H54 (cell line): Measurements from ENCODE around the gene MT4.

Experiments
- DNase-seq: peaks from one replicate; pipeline ENCODE4 v3.0.0; 2011; ENCODE audit warnings: low spot score, mixed read lengths; ENCODE audit not compliant: insufficient read length
- FAIRE-seq: peaks from 3 replicates; lab custom pipeline; 2011; peaks lifted over from hg19 to GRCh38; lab: Jason Lieb, UNC
- POLR2A ChIP-seq: IDR thresholded peaks from 2 replicates; pipeline ENCODE4 v1.6.1; 2011; ENCODE audit warnings: low read depth, mild to moderate bottlenecking, low read length

MT4 gene

DNA sequence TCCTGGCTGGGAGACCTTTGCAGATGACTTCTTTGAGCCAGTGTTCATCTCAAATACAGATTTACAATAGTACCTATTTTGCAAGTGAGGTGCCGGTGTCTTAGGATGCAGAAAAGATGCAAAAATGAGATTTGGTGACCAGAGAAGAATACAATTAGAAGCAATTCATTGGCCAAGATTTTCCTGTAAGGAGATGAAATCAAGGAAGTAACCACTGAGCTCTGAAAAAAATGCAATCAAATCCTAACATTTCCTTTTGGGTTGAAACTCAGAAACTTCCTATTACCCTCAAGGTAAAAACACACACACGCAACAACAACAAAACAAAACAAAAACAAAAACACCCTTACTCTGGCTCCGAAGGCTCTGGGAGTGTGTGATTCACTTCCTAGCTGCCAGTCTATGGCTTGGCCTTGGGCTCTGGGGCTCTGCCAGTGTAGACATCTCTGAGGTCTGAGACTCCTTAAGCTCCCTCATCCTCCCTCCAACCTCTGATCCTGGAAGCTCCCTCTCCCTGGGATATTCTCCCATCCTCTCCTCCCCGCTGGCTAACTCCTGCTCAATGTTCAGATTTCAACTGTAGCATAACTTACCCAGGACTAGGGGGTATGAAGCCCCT, 16.8 kb upstream of the MT4 start:
- DNase-seq, result no peak
- TF ChIP-seq POLR2A, result no peak
- FAIRE-seq, result no peak

DNA sequence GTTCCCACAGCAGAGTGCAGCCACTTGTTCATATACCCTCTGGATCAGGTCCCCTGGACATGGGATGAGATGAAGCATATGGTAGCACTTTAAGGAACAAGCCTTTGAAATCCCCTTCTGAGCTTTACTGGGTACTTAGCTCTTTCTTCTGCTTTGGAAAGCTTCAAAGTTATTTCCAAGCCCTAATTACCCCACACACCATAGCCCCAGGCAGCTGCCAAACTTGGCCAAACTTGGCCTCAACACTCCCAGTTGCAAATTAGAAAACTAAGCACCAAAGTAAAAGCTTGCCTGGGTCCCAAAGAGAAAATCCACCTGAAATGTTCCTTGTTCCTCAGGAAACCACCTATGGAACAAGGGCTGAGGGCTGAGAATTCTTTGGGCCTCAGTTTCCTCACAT, 15.7 kb upstream of the MT4 start:
- TF ChIP-seq POLR2A, result no peak
- FAIRE-seq, result no peak
- DNase-seq, result no peak

DNA sequence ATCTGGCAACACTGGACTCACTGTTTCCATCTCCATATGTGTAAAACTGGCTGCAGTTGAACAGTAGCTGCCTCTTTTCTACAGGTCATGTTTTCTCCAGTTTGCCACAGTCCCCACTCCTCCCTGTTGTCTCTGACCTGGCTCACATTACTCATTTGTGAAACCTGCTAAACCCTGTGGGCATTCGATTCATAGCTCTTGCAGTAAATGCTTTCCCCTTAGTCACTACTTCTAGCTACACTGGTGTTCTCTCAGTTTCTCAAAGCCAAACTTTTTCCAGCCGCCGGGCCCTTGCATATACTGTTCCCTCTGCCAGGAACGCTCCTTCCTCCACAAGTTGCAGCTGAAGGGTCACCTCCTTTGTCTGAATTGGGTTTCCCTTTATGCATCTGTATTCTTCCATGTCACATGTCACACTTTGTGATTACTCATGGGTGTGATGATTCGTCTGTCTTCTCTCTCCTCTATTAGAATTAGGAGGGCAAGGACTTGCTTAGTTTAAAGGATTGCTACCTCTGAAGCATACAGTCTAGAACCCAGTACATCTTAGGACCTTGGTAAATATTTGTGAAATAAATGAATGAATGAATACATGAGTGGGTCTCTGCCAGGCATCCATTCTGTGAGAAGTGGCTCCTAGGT, 15.0 kb upstream of the MT4 start:
- FAIRE-seq, result no peak
- no peak for TF ChIP-seq POLR2A
- no peak for DNase-seq

DNA sequence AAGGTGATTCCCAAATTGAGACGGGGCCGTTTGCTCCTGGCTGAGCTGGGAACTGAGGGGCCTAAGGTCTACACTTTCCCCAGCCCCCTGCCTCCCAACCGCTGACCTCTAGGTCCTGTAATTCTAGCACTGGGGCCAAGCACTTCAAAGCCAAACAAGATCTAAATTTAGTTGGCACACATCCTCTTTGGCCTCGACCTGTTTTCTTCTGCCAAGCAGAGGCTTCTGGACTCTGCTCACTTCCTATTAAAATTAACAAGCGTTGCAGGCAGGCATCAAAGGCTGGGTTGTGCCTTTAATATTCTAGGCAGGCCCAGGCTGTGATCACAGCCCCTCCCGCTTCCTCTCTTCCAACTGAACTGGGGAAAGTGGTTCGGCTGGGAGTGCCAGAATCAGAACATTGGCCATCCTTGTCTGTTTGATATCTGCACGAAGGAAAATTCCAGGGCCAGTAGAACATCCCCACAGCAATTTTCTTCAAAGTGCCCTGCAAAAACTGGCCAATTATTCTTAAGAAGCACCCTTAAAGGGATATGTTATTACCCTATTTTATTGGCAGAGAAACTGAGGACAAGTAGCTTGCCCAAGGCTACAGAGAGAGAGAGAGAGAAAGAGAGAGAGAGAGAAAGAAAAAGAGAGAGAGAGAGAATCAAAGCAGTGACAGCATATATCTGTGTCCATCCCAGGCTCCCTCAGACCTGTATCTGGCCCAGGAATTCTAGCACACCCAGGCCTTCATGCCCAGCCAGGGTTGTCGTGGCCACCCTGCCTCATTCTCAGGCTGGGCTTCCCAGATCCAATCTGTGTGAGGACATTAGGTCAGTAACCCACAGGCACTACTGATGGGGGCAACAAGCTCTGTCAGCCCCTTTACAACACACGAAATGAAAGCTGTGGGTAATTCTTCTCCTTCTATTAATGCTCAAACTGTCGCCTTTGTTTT, 12.8 kb upstream of the MT4 start:
- no peak for TF ChIP-seq POLR2A
- no peak for DNase-seq
- FAIRE-seq, result no peak

DNA sequence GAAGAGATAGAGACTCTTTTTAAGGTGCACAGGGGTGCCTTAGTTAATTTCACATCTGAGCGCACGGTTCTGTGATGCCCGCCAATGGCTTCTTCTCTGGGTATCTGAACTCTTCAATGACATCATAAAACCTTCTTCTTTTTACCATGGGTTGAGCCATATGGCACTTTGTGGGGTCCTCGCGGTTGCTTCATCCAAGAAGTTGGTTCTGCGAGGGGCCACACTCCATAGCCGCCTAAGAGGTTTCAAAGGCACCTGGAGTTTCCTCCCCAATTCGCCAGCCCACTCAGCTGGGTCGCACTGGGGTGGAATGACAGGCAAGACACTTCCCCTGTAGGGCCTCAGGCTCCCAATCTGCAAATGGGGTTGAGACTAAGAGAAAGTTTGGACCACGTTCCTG, 10.4 kb upstream of the MT4 start:
- DNase-seq, result no peak
- no peak for TF ChIP-seq POLR2A

DNA sequence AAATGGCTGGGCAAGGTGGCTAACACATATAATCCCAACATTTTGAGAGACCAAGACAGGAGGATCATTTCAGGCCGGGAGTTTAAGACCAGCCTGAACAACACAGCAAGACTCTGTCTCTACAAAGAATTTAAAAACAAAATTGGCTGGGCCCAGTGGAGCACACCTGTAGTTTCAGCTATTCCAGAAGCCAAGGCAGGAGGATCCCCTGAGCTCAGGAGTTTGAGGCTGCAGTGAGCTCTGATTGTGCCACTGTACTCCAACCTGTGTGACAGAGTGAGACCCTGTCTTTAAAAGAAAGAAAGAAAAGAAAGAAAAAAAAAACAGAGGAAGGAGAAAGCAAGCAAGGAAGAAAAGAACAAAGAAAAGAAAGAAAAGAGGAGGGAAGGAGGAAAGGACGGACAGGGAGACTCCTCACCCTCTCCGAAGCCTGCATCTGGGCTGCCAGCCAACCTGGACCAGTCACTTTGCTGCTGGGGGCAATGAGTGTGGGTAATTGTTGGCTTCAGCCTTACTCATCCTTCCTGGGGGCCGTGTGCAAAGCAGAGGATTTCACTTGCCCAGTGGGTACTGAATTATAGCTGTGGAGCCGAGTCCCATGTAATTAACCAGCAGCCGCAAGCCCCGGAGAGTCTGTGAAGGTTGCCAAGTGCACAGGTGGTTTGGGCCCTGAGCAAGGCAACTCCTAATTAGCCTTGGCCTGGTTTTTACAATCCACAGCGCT, 6.7 kb upstream of the MT4 start:
- FAIRE-seq, result peak; percentile 86
- peak; percentile 93 for DNase-seq
- no peak for TF ChIP-seq POLR2A

More for the DNA sequence above, 10.4 kb upstream of the MT4 start:
- FAIRE-seq, result no peak

DNA sequence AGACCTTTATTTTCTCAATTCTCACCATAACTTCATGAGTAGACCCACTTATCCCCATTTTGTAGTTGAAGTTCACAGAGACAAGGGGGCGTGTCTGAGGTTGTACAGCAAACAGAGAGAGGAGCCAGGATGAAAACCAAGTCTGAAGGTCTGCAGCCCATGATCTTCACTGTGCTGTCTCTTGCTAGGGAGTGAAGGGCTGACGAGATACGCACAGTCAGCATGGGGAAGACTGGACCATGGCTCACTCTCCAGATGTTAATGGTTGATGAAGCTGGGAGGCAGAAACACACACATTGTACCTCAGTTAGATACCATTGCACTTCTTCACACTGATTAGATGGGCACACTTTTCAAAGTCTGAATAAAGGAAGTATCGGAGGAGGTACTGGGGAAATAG, 5.8 kb upstream of the MT4 start:
- FAIRE-seq (no peak), DNase-seq (no peak)
- TF ChIP-seq POLR2A, result no peak

DNA sequence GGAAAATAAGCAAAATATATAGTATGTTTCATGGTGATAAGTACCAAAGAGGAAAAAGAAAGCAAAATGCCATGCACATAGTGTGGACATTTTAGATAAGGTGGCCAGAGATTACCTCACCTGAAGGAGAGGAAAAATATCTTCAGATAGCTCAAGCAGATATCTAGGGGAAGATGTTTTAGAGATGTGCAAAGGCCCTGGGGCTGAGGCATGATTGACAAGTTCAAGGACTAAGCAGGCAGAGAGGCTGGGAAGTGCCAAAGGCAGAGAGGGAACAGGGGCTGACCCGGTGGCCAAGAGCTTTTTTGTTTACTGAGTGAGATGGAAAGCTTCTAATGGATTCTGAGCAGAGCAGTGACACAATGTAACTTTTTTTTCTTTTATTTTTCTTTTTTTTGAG, 4.4 kb upstream of the MT4 start:
- DNase-seq (no peak), FAIRE-seq (no peak)
- TF ChIP-seq POLR2A, result no peak

DNA sequence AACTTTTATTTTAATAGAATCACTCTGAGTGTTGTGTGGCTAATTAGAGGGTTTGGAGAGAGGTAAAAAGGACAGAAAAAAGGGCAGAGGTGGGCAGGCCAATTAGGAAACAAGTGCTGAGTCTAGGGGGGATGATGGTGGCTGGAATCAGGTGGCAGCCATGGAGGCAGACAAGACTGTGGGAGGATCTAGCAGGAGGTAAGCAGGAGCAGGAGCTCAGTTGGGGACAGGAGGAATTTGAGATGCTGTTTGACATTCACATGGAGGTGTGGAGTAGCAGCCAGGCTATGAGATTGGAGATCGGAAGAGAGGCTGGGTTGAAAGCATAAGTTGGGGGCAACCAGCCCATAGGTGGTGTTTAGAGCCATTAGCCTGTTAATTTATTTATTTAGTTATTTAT, 3.7 kb upstream of the MT4 start:
- DNase-seq (no peak), FAIRE-seq (no peak)
- no peak for TF ChIP-seq POLR2A

DNA sequence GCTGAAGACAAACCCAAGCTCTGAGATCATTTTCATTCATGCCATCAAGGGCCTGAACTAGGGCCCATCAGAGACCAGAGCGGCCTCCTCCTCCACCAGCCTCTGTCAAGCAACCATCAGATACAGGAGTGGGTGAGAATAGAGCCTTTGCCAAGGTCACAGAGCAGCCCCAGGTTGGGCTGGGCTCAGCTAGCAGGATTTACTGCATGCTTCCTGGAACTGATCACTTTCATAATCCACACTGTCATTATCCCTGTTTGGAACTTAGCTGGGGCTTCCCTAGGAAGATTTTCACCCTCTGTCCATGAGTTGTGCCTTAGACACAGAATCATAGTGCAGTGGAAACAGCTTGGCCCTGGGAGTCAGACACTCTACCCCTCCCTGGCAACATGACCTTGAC, 5.1 kb downstream of the MT4 start:
- FAIRE-seq, result no peak
- no peak for DNase-seq
- no peak for TF ChIP-seq POLR2A

DNA sequence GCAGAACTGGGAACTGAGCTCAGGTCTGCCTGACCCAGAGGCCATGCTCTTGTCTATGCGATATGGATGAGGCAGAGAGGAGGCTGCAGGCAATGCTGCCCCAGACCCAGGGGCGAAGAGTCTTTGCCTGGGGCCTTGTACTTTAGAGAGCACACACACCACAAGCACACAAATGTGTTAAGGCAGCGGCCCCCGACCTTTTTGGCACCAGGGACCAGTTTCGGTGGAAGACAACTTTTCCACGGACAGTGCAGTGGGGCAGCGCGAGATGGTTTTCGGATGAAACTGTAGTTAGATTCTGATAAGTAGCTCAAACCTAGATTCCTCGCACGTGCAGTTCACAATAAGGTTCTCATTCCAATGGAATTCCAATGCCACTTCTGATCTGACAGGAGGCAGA, 6.7 kb downstream of the MT4 start:
- FAIRE-seq (no peak), DNase-seq (no peak)
- TF ChIP-seq POLR2A, result no peak

DNA sequence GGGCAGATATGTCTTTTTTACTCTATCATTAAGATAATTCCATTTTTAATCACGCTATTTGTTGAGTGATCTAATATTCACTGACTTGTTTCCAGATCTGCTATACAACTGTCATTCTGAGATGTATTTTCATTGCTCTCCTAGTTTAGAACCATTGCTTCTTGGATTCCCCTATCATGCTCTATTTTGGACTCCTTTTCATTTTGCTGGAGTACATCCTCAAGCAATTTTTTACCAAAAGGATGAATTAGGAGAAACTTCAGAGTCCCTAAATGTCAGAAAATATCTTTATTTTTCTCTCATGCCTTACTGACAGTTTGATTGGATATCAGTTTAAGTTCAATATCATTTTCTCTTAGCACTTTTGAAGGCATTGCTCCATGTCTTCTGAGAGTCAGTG, 9.8 kb downstream of the MT4 start:
- no peak for TF ChIP-seq POLR2A
- no peak for FAIRE-seq
- DNase-seq, result no peak

DNA sequence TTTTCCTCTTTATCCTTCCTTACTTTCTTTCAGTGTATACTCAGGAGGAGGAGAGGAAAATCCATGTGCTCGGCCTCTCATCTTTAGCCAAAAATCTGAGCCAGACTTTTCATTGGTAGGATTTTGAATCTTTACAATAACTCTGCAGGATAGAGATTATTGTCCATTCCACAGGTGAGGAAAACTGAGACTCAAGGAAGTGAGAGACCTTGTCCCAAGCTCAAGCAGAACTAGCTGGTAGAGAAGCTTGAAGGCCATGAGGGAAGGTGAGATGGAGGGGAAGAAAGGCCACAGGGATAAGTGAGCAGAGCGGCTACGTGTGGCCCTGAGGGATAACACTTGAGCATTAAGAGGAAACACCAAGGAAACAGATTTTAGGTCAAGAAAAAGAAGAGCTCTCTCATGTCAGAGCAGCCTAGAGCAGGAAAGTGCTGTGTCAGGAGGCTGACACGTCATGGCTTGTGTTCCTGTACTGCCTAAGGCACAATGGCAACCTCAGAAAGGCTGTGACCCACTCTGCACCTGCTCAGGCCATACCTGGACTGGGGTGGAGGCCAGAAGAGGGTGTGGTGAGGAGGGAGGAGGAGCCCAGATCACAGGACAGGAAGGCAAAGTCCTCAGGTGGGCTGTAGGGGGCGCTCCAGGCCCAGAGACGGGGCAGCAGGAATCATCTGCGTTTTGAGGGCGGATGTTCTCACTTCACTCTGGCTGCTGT, 11.9 kb downstream of the MT4 start:
- peak; percentile 70 for DNase-seq
- no peak for TF ChIP-seq POLR2A
- FAIRE-seq, result peak; percentile 48
